Measurements from ENCODE around the gene SCRG1.

The SCRG1 gene

DNA sequence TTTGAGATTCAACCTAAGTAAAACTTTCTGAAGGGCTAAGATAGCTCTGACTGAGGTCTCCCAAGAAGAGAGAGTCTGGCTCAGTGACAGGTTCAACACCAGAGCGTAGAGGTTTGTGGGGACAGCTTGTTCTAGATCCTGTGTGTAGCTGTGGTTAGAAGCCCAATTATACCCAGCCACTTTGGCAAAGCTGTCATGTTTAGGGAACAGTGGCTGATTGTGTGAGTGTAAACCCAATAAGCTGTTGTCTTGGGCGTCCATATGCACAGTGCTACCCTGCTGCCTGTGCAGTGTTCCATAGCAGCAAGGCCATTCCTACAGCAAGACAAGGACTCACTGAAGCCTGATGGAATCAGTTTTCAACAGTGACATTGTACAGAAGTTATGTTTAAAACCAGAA is 11.2 kb upstream of the SCRG1 start:
- DNase-seq: peak in 10 of 14 donors; percentile 17 to 60 (median 40)

DNA sequence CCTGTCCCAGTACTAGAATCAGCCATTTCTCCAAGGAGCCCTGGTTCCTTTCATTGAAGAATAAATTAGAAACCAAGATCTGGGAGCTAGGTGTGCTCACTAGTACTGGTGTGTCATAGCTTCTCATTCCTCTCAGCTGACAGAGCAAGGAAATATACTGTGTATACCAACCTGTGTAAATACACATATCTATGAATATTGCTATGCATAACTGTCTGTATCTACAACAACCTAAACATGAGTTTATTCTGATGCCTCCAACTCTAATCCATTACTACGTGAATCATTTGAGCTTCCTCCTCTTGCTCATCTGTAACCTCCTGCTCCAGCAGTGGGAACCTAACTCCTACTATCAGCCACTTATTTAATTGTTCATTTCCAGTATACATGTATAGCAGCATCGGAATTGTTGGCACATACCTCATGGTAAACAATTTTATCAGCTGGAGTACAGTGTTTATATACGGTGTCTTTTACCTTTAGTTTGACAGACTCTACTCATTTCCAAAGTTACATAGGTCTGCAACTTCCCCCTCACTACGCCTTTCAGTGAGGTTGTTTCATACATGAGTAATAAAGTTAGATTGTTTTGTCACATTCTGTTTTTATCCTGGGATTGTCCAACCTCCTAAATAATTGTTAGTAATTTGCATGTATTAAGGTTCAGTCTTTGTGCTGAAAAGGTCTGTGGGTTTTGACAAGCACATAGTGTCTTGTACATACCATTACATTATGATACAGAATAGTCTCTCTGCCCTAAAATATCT is 7.1 kb upstream of the SCRG1 start:
- DNase-seq: no peak

DNA sequence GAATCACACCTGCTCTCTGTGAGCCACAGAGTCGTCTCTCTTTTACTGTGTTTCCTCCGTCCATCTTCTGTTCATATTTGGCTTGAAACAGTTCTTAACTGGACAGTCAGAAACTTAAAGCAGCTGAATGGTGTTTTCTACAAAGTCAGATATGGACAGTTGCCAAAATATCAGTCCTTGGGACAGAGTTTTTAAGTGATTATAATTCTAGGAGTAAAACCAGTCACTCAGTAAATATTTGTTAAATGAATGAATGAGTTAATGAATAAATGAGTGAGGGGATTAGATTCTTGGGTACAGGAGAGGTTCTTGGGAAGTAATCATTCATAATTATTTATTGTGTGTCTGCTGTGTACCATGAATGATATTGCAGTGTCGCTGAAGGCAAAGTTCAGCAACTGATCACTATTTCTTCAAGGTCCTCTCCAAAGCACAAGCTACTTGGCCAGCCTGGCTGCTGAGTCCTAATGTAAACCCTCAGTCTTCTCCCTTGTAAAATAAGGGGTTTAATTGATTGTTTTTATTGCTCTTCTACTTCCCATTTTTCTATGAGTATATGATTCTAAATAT is 5.5 kb upstream of the SCRG1 start:
- DNase-seq: no peak

DNA sequence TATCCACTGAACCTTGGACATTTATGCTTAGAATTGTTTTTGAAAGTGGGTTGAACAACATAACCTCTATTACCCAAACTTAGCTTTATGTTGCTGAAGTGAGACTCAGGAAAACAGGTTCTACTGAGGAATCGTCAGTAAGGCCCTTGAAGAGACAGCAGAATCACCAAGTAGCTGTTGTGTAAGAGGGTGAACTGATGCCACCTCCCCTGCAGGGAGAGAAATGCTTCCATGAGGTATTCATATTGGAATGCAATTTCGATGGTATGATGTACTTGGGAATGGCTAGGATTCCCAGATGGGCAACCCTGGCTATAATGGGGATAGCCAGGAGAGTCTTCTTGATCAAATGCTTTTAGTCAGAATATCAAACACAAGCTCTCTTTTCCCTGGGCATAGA is 4.1 kb upstream of the SCRG1 start:
- DNase-seq: no peak

DNA sequence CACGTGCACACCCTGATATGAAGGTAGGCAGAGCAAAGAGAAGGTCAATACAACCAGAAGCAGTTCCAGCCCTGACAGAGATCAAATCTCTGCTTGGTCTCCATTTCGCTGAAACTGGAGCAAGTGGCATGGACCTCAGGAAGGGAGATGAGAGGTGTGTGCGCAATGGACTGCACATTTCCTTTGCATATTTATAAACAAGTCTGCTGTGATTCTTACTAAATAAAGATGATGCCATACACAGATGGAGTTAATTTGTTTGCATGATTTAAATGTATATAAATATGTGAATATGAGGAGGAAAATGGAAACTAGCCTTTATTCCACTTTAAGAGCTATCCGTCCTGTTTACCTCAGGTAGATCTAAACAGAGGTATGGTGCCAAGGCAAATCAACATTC is 2.1 kb upstream of the SCRG1 start:
- no peak for DNase-seq

DNA sequence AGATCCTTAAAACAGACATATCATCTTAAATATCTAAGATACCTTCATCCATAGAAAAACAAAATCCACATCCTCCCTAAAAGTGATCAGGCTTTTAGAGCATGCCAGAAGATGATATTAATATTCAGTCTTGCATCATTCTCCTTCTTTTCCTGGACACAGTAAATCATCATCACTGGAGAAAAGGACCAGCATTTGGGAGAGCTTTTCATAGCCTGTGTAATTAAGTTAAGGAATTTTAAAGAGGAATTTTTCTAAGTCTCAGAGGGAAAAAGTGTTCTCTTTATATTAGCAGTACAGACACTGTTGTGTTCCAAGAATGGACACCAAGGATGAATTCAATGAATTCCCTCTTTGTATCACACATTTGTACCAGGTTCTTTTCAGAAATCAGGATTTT is 696 bp downstream of the SCRG1 start:
- no peak for DNase-seq

DNA sequence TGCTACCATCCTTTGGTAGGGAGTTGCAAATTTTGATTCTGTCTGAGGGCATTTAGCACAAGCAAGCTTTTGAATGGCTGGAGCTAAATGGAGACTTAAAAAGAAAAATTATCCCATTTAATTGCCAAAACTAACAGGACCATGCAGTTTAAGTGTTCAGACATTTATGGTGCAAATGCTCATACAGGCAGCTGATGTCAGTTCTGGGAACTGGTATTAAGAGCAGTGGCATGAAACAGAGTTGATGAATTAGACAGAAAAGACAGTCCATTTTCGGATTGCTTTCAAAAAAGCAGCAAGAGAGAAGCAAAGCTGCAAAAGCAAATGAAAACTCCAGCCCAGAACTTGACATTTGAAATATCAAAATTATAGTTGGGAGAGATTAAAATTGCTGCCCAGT is 1.3 kb downstream of the SCRG1 start:
- no peak for DNase-seq

DNA sequence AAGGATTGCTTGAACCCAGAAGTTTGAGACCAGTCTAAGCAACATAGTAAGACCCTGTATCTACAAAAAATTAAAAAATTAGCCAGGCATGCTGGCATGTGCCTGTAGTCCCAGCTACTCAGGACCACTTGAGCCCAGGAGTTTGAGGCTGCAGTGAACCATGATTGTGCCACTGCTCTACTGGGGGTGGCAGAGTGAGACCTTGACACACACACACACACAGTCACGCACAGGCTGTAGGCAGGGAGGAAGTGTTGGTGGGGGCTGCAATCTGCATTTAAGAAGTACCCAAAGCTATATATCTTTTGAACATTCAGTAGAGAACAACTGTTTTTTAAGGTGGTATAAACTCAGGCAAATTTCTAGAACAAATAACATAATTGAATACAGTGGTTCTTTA is 7.2 kb downstream of the SCRG1 start:
- no peak for DNase-seq

DNA sequence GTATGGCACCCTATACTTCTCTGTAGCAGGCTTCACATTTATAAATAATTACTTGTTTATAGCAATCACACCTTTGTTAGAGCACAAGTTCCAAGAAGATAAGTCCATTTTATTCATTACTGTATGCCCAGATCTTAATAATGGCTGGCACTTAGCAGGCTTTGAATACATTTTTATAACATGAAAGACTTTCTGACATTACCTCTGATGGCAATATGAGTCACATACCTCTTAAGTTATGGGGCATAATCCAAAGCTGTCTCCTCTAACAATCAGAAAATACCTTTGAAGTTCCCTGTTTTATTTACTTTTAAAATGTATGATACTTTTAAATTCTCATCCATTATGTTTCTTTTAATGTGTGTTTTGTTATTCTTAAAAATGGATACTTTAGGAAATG is 12.2 kb downstream of the SCRG1 start:
- DNase-seq: no peak

DNA sequence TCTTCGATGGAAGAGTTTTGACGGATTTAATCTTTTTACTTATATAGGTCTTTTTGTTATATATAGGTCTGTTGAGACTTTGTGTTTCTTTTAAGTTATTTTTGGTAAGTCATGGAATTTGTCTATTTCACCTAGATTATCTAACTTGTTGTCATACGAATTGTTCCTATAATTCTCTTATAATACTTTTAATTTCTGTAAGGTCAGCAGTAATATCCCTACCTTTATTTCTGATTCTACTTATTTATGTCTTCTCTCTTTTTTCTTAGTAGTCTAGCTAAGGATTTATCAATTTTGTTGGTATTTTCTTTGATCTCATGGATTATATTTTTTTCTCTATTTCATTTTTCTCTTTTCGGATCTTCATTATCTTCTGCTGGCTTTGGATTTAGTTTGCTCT is 16.6 kb downstream of the SCRG1 start:
- DNase-seq: no peak

DNA sequence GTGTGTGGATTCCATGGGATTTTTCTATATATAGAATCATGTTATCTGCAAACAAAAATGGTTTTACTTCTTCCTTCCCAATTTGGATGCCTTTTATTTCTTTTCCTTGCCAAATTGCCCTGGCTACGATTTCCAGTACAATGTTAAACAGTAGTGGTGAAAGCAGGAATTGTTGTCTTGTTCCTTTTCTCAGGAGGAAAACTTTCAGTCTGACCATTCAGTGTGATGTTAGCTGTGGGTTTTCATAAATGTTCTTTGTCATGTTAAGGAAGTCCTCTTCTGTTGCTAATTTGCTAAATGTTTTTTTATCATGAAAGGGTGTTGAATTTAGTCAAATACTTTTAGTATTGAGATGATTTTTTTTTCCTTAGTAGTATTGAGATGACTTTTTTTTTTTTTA is 17.3 kb downstream of the SCRG1 start:
- DNase-seq: no peak

DNA sequence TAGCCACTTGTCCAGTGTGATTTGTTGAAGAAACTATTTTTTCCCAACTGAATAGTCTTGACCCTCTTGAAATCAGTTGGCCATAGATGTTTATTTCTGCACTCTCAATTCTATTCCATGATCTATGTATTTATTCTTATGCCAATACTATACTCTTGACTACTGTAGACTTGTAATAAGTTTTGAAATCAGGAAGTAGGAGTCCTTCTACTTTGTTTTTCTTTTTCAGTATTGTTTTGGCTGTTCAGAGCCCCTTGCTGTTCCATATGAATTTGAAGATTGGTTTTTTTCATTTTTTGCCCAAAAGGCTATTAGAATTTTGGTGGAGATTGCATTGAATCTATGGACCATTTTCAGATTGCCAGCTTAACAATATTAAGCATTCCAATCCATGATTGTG is 17.9 kb downstream of the SCRG1 start:
- no peak for DNase-seq

DNA sequence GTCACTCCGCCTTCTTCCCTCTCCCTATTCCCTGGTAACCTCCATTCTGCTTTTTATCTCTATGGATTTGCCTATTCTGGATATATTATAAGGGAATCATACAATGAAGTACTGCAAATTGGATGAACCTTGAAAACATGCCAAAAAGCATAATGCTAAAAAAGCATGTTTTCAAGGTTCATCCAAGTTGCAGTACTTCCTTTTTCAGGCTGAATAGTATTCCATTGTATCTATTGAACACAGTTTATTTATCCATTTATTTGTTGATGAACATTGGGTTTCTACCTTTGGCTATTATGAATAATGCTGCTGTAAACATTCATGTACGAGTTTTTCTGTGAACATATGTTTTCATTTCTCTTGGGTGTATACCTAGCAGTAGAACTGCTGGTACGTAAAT is 19.0 kb downstream of the SCRG1 start:
- DNase-seq: no peak

DNA sequence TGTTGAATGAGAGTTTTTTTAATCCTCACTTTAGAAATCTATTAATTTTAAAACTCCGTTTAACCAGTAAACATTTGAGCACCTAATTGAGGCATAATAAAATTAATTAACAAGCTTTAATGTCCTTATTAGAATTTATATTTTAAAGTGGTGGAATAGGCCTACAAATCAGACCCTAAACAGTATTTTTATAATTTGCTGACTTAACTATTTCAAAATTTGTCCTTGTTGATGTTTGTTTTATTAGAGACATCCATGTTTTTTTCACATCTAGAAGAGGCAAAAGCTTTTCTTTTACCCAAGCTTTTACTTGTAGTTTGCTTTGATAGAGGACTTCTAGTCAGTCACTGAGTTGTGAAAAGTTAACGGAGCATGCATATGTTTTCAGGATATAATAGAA is 24.3 kb downstream of the SCRG1 start:
- no peak for DNase-seq

DNA sequence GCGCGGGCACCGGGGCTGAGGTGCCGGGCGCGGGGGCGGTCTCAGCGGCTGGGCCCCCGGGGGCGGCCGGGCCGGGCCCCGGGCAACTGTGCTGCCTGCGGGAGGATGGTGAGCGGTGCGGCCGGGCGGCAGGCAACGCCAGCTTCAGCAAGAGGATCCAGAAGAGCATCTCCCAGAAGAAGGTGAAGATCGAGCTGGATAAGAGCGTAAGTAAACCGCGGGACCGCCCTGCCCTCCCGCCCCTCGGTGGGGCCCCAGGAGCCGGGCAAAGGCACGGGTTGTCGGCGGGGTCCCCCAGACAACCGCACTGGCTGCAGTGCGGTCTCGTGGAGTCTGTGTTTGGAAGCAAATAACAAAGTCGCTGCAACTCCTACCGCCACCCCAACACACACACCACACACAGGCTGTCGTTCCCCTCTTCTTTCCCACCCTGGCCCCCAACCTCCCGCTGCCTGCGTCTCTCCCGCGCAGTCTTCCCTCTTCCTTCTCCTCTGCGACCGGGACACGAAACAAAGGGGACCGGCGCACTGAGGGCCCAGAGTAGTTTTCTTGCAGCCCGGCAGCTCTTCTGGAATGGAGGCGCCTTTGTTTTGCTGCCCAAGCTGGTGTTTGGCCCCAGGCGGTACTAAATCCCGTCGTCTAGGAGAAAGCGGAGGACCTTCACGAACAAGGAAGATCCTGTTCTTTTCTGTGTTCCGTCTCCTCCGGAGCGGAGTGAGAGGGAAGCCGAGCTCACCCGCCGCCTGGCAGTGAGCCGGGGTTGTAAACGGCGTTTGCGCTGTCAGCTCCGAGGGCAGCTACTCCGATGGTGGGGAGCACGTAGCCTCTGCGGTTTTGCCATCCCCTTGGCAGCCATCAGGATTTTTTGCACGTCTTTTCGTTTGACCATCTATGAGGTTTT is 27.4 kb downstream of the SCRG1 start:
- peak in 13 of 14 donors; percentile 40 to 86 (median 78) for DNase-seq

DNA sequence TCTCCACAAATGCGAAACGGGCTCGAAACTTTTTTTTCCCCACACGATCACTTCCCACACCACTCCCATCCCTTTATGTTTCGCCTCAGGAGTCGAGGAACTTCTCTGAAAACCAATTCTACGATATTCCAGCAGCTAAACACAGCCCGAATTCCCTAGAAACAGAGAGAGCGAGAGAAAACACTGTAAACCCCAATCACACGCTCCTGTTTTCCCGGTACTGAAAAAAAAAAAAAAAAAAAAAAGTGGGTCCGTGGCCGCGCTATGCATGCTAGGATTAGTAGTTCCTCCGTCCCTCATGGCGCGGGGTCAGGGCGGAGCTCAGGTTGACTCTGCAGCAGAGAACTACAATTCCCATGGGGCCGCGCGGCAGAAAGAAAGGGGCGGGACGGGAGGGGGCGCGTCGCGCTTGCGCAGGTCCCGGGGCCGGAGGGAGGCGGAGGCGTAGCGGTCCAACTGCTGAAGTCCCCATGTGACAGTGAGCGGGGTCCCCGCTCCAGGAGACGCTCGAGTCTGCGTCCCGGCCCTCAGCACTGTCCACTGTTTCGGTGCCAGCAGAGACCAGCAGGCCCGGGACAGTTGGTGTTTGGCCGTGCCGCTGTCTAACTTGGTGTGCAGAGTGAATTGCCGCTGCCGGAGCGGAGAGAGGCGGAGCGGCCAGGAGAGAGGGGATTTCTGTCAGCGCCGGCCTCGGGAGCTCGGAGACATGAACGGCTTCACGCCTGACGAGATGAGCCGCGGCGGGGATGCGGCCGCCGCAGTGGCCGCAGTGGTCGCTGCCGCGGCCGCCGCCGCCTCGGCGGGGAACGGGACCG is 28.2 kb downstream of the SCRG1 start, which contains the start of gene SAP30:
SAP30 (plus strand) TSS at position 478 of the 815 bp plus-strand sequence; CDS start at position 707, 229 bp downstream.
- DNase-seq: peak; percentile 91 to 99 (median 98)

DNA sequence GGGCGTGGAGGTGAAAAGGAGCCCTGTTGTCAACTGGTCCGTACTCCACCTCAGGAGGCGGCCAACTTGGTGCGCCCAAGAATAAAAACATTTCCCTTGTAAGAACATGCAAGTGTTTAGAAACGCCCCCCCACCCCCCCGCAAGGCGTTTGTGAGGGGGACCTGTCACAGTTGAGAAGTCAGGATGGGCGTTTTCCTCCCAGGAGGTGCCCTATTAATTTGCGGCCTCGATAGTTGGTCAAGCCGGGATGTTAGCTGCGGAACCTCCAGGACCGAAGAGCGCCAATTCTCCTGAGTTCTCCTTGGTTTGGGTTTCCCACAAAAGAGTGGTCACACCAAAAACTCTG is 28.8 kb downstream of the SCRG1 start:
- DNase-seq: peak in 7 of 14 donors; percentile 63 to 86 (median 80)

DNA sequence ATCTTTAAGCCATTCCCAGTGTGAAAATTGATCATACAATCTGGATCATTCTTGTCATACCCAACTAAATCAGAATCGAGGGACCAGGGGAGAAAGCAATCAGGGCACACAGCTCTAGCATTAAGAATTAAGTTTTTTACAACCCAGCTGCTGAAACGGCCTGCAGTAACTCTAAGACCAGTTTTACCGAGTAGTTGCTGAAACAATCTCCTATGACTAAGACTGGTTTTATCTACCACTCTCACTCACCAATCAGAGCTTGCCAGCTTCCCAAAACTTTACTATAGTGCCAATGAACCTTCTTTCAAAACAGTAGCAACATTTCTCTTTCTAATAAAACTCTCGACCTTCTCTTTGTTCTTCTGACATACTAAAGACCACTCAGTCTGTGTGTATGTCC is 31.0 kb downstream of the SCRG1 start:
- DNase-seq: no peak

DNA sequence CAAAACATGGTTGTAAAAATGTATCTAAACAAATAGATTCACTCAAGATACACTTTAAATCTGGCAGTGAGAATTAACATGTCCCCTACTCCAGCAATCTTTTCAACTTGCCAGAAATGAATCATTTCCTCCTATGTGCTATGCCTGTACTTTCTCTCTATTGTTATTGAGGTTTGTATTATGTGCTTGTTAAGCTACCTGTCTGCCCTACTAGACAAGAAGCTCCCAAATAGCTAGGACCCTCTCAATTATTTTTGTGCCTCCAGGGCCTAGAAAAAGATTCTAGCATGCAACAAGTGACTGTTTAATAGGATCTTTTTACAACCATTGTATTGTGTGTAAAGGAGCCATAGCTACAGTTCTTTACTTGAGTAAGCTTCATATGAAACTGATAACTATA is 31.6 kb downstream of the SCRG1 start:
- DNase-seq: peak in 1 of 14 donors; percentile 15

DNA sequence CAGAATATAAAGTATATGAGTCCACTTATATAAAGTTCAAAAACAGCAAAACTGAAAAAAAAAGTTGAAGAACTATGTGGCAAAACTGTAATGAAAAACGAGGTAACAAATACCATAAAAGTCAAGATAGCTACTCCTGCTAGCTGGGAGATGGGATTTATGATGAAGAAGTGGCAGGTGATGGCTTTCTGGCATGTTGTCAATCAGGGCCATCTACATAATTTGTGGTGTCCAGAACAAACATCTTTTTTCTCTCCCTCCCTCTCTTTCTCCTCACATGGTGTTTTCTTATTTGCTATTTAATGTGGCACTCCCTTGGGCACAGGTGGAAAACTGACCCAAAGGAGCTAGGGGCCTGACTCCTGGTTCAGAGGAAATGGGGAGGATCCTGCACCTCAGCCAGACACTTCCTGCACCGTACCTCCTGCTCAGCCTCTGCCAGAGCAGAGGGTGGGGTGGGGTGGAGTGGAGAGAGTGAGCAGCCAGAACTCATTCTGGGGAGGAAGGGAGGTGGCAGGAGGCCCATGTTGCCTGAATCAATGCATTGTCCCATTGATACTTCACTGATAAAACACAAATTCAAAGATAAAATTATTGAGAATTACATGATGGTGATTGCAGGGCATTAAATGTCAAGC is 33.4 kb downstream of the SCRG1 start:
- DNase-seq: no peak

DNA sequence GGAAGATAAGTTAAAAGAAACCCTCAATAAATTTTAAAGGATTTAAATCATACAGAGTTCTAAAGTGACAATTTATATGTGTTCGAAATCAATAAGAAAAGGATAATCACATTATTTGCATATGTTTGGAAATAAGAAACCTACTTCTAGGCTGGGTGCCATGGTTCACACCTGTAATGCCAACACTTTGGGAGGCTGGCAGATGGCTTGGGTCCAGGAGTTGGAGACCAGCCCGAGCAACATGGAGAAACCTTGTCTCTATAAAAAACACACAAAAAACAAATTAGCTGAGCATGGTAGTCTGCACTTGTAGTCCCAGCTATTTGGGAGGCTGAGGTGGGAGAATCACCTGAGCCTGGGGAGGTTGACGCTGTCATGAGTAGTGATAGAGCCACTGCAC is 36.2 kb downstream of the SCRG1 start:
- peak in 1 of 14 donors; percentile 42 for DNase-seq
